Neural progenitor cell (in vitro differentiated cells): ENCODE measurements around the gene GNA14. TPM values are rescaled to one million over a fixed set of nuclear protein-coding genes. Genes with fewer than 3 reads are reported as not detected.

Source experiments
- DNase-seq: peaks from one replicate; pipeline ENCODE4 v3.0.0-alpha.2; 2016; ENCODE audit warnings: low spot score
- H2AFZ ChIP-seq: fragments of 200-600 bp; sonication (generic); replicated peaks from 2 replicates; pipeline ENCODE4 v1.6.1; 2016; ENCODE audit warnings: antibody characterized with exemption
- H3F3A ChIP-seq: fragments of 200-600 bp; sonication (generic); 2 replicates; pipeline ENCODE4 v1.6.1; 2016; ENCODE audit warnings: antibody characterized with exemption, low read depth
- H3K27ac ChIP-seq: fragments of 200-600 bp; sonication (generic); 2 replicates; pipeline ENCODE4 v1.5.1; 2016; ENCODE audit warnings: mild to moderate bottlenecking
- H3K27me3 ChIP-seq: fragments of 200-600 bp; sonication (generic); 2 replicates; pipeline ENCODE4 v1.6.1; 2016; ENCODE audit warnings: mild to moderate bottlenecking, moderate library complexity
- H3K36me3 ChIP-seq: fragments of 200-600 bp; sonication (generic); 2 replicates; pipeline ENCODE4 v1.5.1; 2016
- H3K4me1 ChIP-seq: fragments of 200-600 bp; sonication (generic); 2 replicates; pipeline ENCODE4 v1.6.1; 2016; ENCODE audit warnings: mixed run types
- H3K4me2 ChIP-seq: fragments of 200-600 bp; sonication (generic); 2 replicates; pipeline ENCODE4 v1.6.1; 2016
- H3K4me3 ChIP-seq: fragments of 200-600 bp; sonication (generic); 2 replicates; pipeline ENCODE4 v1.5.1; 2016
- H3K79me2 ChIP-seq: fragments of 200-600 bp; sonication (generic); 2 replicates; pipeline ENCODE4 v1.6.1; 2016; ENCODE audit warnings: low read depth
- H3K9ac ChIP-seq: fragments of 200-600 bp; sonication (generic); 2 replicates; pipeline ENCODE4 v1.6.1; 2016
- H3K9me3 ChIP-seq: fragments of 200-600 bp; sonication (generic); 2 replicates; pipeline ENCODE4 v1.5.1; 2016; ENCODE audit warnings: low read depth
- H4K20me1 ChIP-seq: fragments of 200-600 bp; sonication (generic); 2 replicates; pipeline ENCODE4 v1.6.1; 2016; ENCODE audit warnings: low read depth
- H3K27ac Mint-ChIP-seq: 3 replicates; pipeline ENCODE4 v1.8.0; 2021; ENCODE audit warnings: mixed read lengths
- H3K27me3 Mint-ChIP-seq: 2 replicates; pipeline ENCODE4 v1.8.0; 2022; ENCODE audit warnings: low read depth, mild to moderate bottlenecking, inconsistent platforms, moderate library complexity, mixed read lengths; ENCODE audit not compliant: insufficient read depth
- H3K36me3 Mint-ChIP-seq: 3 replicates; pipeline ENCODE4 v1.8.0; 2021; ENCODE audit warnings: mixed read lengths
- H3K4me1 Mint-ChIP-seq: 3 replicates; pipeline ENCODE4 v1.8.0; 2021; ENCODE audit warnings: mixed read lengths
- H3K4me3 Mint-ChIP-seq: 3 replicates; pipeline ENCODE4 v1.8.0; 2021; ENCODE audit warnings: mild to moderate bottlenecking, moderate library complexity, mixed read lengths
- H3K9me3 Mint-ChIP-seq: 3 replicates; pipeline ENCODE4 v1.8.0; 2020; ENCODE audit warnings: mixed read lengths
- CTCF ChIP-seq: fragments of 200-600 bp; sonication (generic); IDR thresholded peaks from 2 replicates; pipeline ENCODE4 v1.5.1; 2017; ENCODE audit warnings: antibody characterized with exemption, mild to moderate bottlenecking
- EZH2 ChIP-seq: fragments of 200-600 bp; sonication (generic); IDR thresholded peaks from 2 replicates; pipeline ENCODE4 v1.6.1; 2017; ENCODE audit warnings: antibody characterized with exemption, mild to moderate bottlenecking, moderate library complexity
- EZH2phosphoT487 ChIP-seq: fragments of 200-600 bp; sonication (generic); IDR thresholded peaks from 2 replicates; pipeline ENCODE4 v1.6.1; 2017; ENCODE audit warnings: antibody characterized with exemption
- total RNA-seq: library from RNA; depleted of rRNA; stranded (reverse); fragments of >200 nt; gene quantifications from 2 replicates; pipeline ENCODE4 v1.2.3, GENCODE V29; 2015; ENCODE audit warnings: low replicate concordance

Gene GNA14
- total RNA-seq, 1 donor from 2014 or later = not detected

GRCh38 chr9:77543131-77543822 lies 104.8 kb downstream of the GNA14 start:
- no peaks in the 10 kb centered on the region for H3K27me3 ChIP-seq
- Mint-ChIP-seq H3K36me3 (peaks cover 2% of the 10 kb centered on the region), H3K4me3 (no peak overlapping the region), H3K4me1 (no peaks in the 10 kb centered on the region), H3K27me3 (peaks cover 7% of the 10 kb centered on the region), H3K27ac (no peak overlapping the region), H3K9me3 (peaks cover 26% of the 10 kb centered on the region)
- H3K9me3 ChIP-seq = peaks cover 17% of the 10 kb centered on the region
- TF ChIP-seq CTCF = no peak
- no peak for TF ChIP-seq EZH2phosphoT487
- TF ChIP-seq EZH2 = no peak
- H2AFZ ChIP-seq = no peak overlapping the region
- no peaks in the 10 kb centered on the region for H3K79me2 ChIP-seq
- no peak for DNase-seq
- no peaks in the 10 kb centered on the region for H4K20me1 ChIP-seq
- H3F3A ChIP-seq = no peaks in the 10 kb centered on the region
- H3K27ac ChIP-seq = no peak overlapping the region
- no peak overlapping the region for H3K4me3 ChIP-seq
- H3K4me1 ChIP-seq = no peaks in the 10 kb centered on the region
- H3K9ac ChIP-seq = no peak overlapping the region
- H3K36me3 ChIP-seq = no peaks in the 10 kb centered on the region
- H3K4me2 ChIP-seq = no peak overlapping the region

GRCh38 chr9:77541600-77541999 lies 106.5 kb downstream of the GNA14 start:
- Histone ChIP-seq H3K4me1 (no peaks in the 10 kb centered on the region), H3K27ac (no peak overlapping the region), H3K4me3 (no peak overlapping the region), H3K9ac (no peak overlapping the region), H3K9me3 (peaks cover 17% of the 10 kb centered on the region), H3K79me2 (no peaks in the 10 kb centered on the region), H3K27me3 (no peaks in the 10 kb centered on the region), H3K36me3 (no peaks in the 10 kb centered on the region), H2AFZ (no peak overlapping the region), H4K20me1 (no peaks in the 10 kb centered on the region), H3F3A (no peaks in the 10 kb centered on the region), H3K4me2 (no peak overlapping the region)
- DNase-seq = no peak
- H3K27me3 Mint-ChIP-seq = peaks cover 9% of the 10 kb centered on the region
- peaks cover 26% of the 10 kb centered on the region for H3K9me3 Mint-ChIP-seq
- no peak overlapping the region for H3K27ac Mint-ChIP-seq
- H3K4me1 Mint-ChIP-seq = no peaks in the 10 kb centered on the region
- no peak overlapping the region for H3K4me3 Mint-ChIP-seq
- TF ChIP-seq EZH2 (no peak), CTCF (no peak), EZH2phosphoT487 (no peak)
- peaks cover 2% of the 10 kb centered on the region for H3K36me3 Mint-ChIP-seq

GRCh38 chr9:77541055-77541454 lies 107.1 kb downstream of the GNA14 start:
- Mint-ChIP-seq H3K9me3 (peaks cover 26% of the 10 kb centered on the region), H3K4me1 (no peaks in the 10 kb centered on the region)

More at GRCh38 chr9:77541055-77541454, 107.1 kb downstream of the GNA14 start:
- no peak for TF ChIP-seq EZH2
- no peak for TF ChIP-seq CTCF
- no peak for TF ChIP-seq EZH2phosphoT487
- no peaks in the 10 kb centered on the region for H3K4me1 ChIP-seq
- Mint-ChIP-seq H3K36me3 (peaks cover 2% of the 10 kb centered on the region), H3K4me3 (no peak overlapping the region), H3K27ac (no peak overlapping the region), H3K27me3 (peaks cover 9% of the 10 kb centered on the region)
- H3K4me2 ChIP-seq = no peak overlapping the region
- H3K9ac ChIP-seq = no peak overlapping the region
- no peak overlapping the region for H3K27ac ChIP-seq
- no peaks in the 10 kb centered on the region for H3K36me3 ChIP-seq
- H3K27me3 ChIP-seq = no peaks in the 10 kb centered on the region
- H3K4me3 ChIP-seq = no peak overlapping the region
- no peaks in the 10 kb centered on the region for H4K20me1 ChIP-seq
- no peaks in the 10 kb centered on the region for H3F3A ChIP-seq
- no peak for DNase-seq
- H3K9me3 ChIP-seq = peaks cover 17% of the 10 kb centered on the region
- H3K79me2 ChIP-seq = no peaks in the 10 kb centered on the region
- no peak overlapping the region for H2AFZ ChIP-seq
